SK-N-SH treated with all-trans-retinoic acid at 6 μM for 48 hours (cell line): ENCODE results near the gene SH2D3A.

Experiments
- ATAC-seq: fragments of 200-7000 bp; cut with Tn5 transposase; 3 replicates; pipeline ENCODE4 v1.9.1; 2020; ENCODE audit warnings: mild to moderate bottlenecking, moderate library complexity
- ARNTL ChIP-seq: fragments of 450-650 bp; formaldehyde crosslinking; IDR thresholded peaks from 2 replicates; pipeline ENCODE4 v1.5.0; 2020; ENCODE audit warnings: low read depth, mild to moderate bottlenecking, moderate library complexity, borderline replicate concordance
- BACH2 ChIP-seq: fragments of 250-450 bp; sonication (Bioruptor Pico); IDR thresholded peaks from 2 replicates; pipeline ENCODE4 v1.9.0; 2021; ENCODE audit warnings: mild to moderate bottlenecking, borderline replicate concordance
- CREB5 ChIP-seq: fragments of 250-450 bp; sonication (Bioruptor Pico); IDR thresholded peaks from 2 replicates; pipeline ENCODE4 v1.5.1; 2020; ENCODE audit warnings: low read depth, mild to moderate bottlenecking, moderate library complexity
- CSDC2 ChIP-seq: fragments of 250-450 bp; sonication (Bioruptor Pico); IDR thresholded peaks from 2 replicates; pipeline ENCODE4 v1.5.0; 2020; ENCODE audit warnings: mild to moderate bottlenecking, moderate library complexity
- CSRNP3 ChIP-seq: fragments of 250-450 bp; sonication (Bioruptor Pico); IDR thresholded peaks from 2 replicates; pipeline ENCODE4 v1.5.1; 2021; ENCODE audit warnings: mild to moderate bottlenecking, moderate library complexity
- ESRRG ChIP-seq: fragments of 250-450 bp; sonication (Bioruptor Pico); IDR thresholded peaks from 2 replicates; pipeline ENCODE4 v1.6.1; 2021; ENCODE audit warnings: mild to moderate bottlenecking
- GLIS3 ChIP-seq: fragments of 250-450 bp; sonication (Bioruptor Pico); IDR thresholded peaks from 2 replicates; pipeline ENCODE4 v1.5.0; 2020; ENCODE audit warnings: mild to moderate bottlenecking, moderate library complexity
- ISL1 ChIP-seq: fragments of 250-450 bp; sonication (Bioruptor Pico); IDR thresholded peaks from 2 replicates; pipeline ENCODE4 v2.1.2; 2022; ENCODE audit warnings: mild to moderate bottlenecking, moderate library complexity
- OSR1 ChIP-seq: fragments of 250-450 bp; sonication (Bioruptor Pico); IDR thresholded peaks from 2 replicates; pipeline ENCODE4 v1.8.0; 2022; ENCODE audit warnings: moderate library complexity, mild to moderate bottlenecking, inconsistent platforms
- POU6F1 ChIP-seq: fragments of 250-450 bp; sonication (Bioruptor Pico); IDR thresholded peaks from 2 replicates; pipeline ENCODE4 v1.8.0; 2021; ENCODE audit warnings: low read depth, mild to moderate bottlenecking, moderate library complexity, borderline replicate concordance
- PPARA ChIP-seq: fragments of 250-450 bp; sonication (Bioruptor Pico); IDR thresholded peaks from 2 replicates; pipeline ENCODE4 v1.5.0; 2020; ENCODE audit warnings: mild to moderate bottlenecking, borderline replicate concordance
- RARB ChIP-seq: fragments of 250-450 bp; sonication (Bioruptor Pico); IDR thresholded peaks from 2 replicates; pipeline ENCODE4 v1.8.0; 2021; ENCODE audit warnings: mild to moderate bottlenecking, moderate library complexity
- SNAI2 ChIP-seq: fragments of 250-450 bp; sonication (Bioruptor Pico); IDR thresholded peaks from 2 replicates; pipeline ENCODE4 v1.5.0; 2020; ENCODE audit warnings: mild to moderate bottlenecking, moderate library complexity
- TCF4 ChIP-seq: fragments of 250-450 bp; sonication (Bioruptor Pico); IDR thresholded peaks from 2 replicates; pipeline ENCODE4 v1.8.0; 2021; ENCODE audit warnings: mild to moderate bottlenecking, moderate library complexity, borderline replicate concordance
- TOX ChIP-seq: fragments of 250-450 bp; sonication (Bioruptor Pico); IDR thresholded peaks from 2 replicates; pipeline ENCODE4 v1.8.0; 2021; ENCODE audit warnings: mild to moderate bottlenecking, moderate library complexity, borderline replicate concordance
- TSHZ2 ChIP-seq: fragments of 250-450 bp; sonication (Bioruptor Pico); IDR thresholded peaks from 2 replicates; pipeline ENCODE4 v1.5.0; 2020; ENCODE audit warnings: mild to moderate bottlenecking, moderate library complexity
- ZC3H10 ChIP-seq: fragments of 250-450 bp; sonication (Bioruptor Pico); IDR thresholded peaks from 2 replicates; pipeline ENCODE4 v1.5.1; 2021; ENCODE audit warnings: mild to moderate bottlenecking, moderate library complexity
- ZFP3 ChIP-seq: fragments of 250-450 bp; sonication (Bioruptor Pico); IDR thresholded peaks from 2 replicates; pipeline ENCODE4 v1.5.0; 2020; ENCODE audit warnings: mild to moderate bottlenecking, moderate library complexity
- ZFP30 ChIP-seq: fragments of 450-650 bp; formaldehyde crosslinking; IDR thresholded peaks from 2 replicates; pipeline ENCODE4 v1.5.0; 2022; ENCODE audit warnings: mild to moderate bottlenecking, moderate library complexity
- ZNF565 ChIP-seq: fragments of 450-650 bp; formaldehyde crosslinking; conservative IDR thresholded peaks from 2 replicates; pipeline ENCODE4 v1.5.0; 2020; ENCODE audit warnings: low read depth, mild to moderate bottlenecking, moderate library complexity
- ZNF70 ChIP-seq: fragments of 450-650 bp; formaldehyde crosslinking; IDR thresholded peaks from 2 replicates; pipeline ENCODE4 v1.5.0; 2020; ENCODE audit warnings: mild to moderate bottlenecking, moderate library complexity
- ZNF8 ChIP-seq: fragments of 450-650 bp; formaldehyde crosslinking; IDR thresholded peaks from 2 replicates; pipeline ENCODE4 v1.5.0; 2020; ENCODE audit warnings: mild to moderate bottlenecking, moderate library complexity

SH2D3A gene

GRCh38 chr19:6729573-6730152 lies 37.6 kb downstream of the SH2D3A start (continued):
- TF ChIP-seq POU6F1 (CRISPR knock-in tag), result no peak
- no peak for TF ChIP-seq ZNF8 (CRISPR knock-in tag)
- no peak for TF ChIP-seq TCF4 (CRISPR knock-in tag)
- no peak for TF ChIP-seq ESRRG
- no peak for TF ChIP-seq ZFP30 (CRISPR knock-in tag)
- TF ChIP-seq ZNF70 (CRISPR knock-in tag), result no peak
- TF ChIP-seq GLIS3, result no peak

GRCh38 chr19:6728346-6728745 lies 38.9 kb downstream of the SH2D3A start:
- no peak for TF ChIP-seq BACH2 (CRISPR knock-in tag)
- TF ChIP-seq SNAI2, result no peak
- TF ChIP-seq POU6F1 (CRISPR knock-in tag), result no peak
- TF ChIP-seq ISL1 (CRISPR knock-in tag), result no peak
- no peak for TF ChIP-seq ESRRG
- no peak for TF ChIP-seq CSRNP3 (CRISPR knock-in tag)
- TF ChIP-seq ZNF70 (CRISPR knock-in tag), result no peak
- no peak for TF ChIP-seq PPARA (CRISPR knock-in tag)
- TF ChIP-seq TSHZ2 (CRISPR knock-in tag), result no peak
- no peak for TF ChIP-seq RARB (CRISPR knock-in tag)
- no peak for TF ChIP-seq ZFP3 (CRISPR knock-in tag)
- TF ChIP-seq CSDC2, result no peak
- no peak for TF ChIP-seq TOX
- TF ChIP-seq GLIS3, result no peak
- TF ChIP-seq CREB5 (CRISPR knock-in tag), result no peak
- no peak for TF ChIP-seq ZFP30 (CRISPR knock-in tag)
- no peak for TF ChIP-seq TCF4 (CRISPR knock-in tag)
- no peak for TF ChIP-seq OSR1 (CRISPR knock-in tag)
- no peak for TF ChIP-seq ZNF565 (CRISPR knock-in tag)
- TF ChIP-seq ARNTL (CRISPR knock-in tag), result no peak
- TF ChIP-seq, all 23 proteins: peak for 0
- peak; percentile 18 for ATAC-seq

- ATAC-seq, result no peak
- no peak for TF ChIP-seq ZNF70 (CRISPR knock-in tag)
- no peak for TF ChIP-seq PPARA (CRISPR knock-in tag)
- no peak for TF ChIP-seq CREB5 (CRISPR knock-in tag)
- no peak for TF ChIP-seq CSRNP3 (CRISPR knock-in tag)
- TF ChIP-seq ZC3H10, result no peak
- TF ChIP-seq ZNF565 (CRISPR knock-in tag), result no peak
- no peak for TF ChIP-seq CSDC2
- TF ChIP-seq ZFP30 (CRISPR knock-in tag), result no peak
- TF ChIP-seq TSHZ2 (CRISPR knock-in tag), result no peak
Observed at GRCh38 chr19:6725513-6726231, 41.6 kb downstream of the SH2D3A start.
